ENCODE data around the gene MPDZ.

MPDZ gene

GRCh38 chr9:13279284-13280141 lies at the start of gene MPDZ:
MPDZ (minus strand) TSS chr9:13279692; CDS start chr9:13250315, 29,377 bp downstream.
- DNase-seq: peak; percentile 65 to 91

- DNase-seq: peak; percentile 100
Observed at GRCh38 chr9:13324988-13325387, 45.5 kb upstream of the MPDZ start.

GRCh38 chr9:13322828-13323550 lies 43.5 kb upstream of the MPDZ start:
- peak; percentile 100 for DNase-seq

- DNase-seq: no peak
Observed at GRCh38 chr9:13318027-13318426, 38.5 kb upstream of the MPDZ start.

GRCh38 chr9:13296972-13297371 lies 17.5 kb upstream of the MPDZ start:
- no peak for DNase-seq

GRCh38 chr9:13295556-13295955 lies 16.1 kb upstream of the MPDZ start:
- DNase-seq: no peak

- no peak for DNase-seq
Observed at GRCh38 chr9:13292782-13293181, 13.3 kb upstream of the MPDZ start.

GRCh38 chr9:13292158-13292557 lies 12.7 kb upstream of the MPDZ start:
- no peak for DNase-seq

- no peak for DNase-seq
Observed at GRCh38 chr9:13291718-13292117, 12.2 kb upstream of the MPDZ start.

GRCh38 chr9:13284011-13284410 lies 4.5 kb upstream of the MPDZ start:
- DNase-seq: no peak

GRCh38 chr9:13282998-13283397 lies 3.5 kb upstream of the MPDZ start:
- no peak for DNase-seq

- no peak for DNase-seq
Observed at GRCh38 chr9:13281356-13282016, 2.0 kb upstream of the MPDZ start.

GRCh38 chr9:13278368-13279246 lies 885 bp downstream of the MPDZ start:
- peak; percentile 69 for DNase-seq

GRCh38 chr9:13278023-13278367 lies 1.5 kb downstream of the MPDZ start:
- DNase-seq: no peak

- peak; percentile 59 to 66 for DNase-seq
Observed at GRCh38 chr9:13274886-13275641, 4.4 kb downstream of the MPDZ start.

GRCh38 chr9:13270734-13271133 lies 8.8 kb downstream of the MPDZ start:
- DNase-seq: no peak

- DNase-seq: no peak
Observed at GRCh38 chr9:13269589-13270452, 9.7 kb downstream of the MPDZ start.

- no peak for DNase-seq
Observed at GRCh38 chr9:13268469-13268868, 11.0 kb downstream of the MPDZ start.

- no peak for DNase-seq
Observed at GRCh38 chr9:13267743-13268142, 11.7 kb downstream of the MPDZ start.

- peak in 1 of 2 experiments; percentile 53 for DNase-seq
Observed at GRCh38 chr9:13266167-13266566, 13.3 kb downstream of the MPDZ start.

- DNase-seq: peak in 1 of 2 experiments; percentile 41
Observed at GRCh38 chr9:13264788-13265187, 14.7 kb downstream of the MPDZ start.

All from NCI-H446 (cell line).